GM21360 (cell line): ENCODE results near the gene TPST2.
A peak's percentile ranks its signal among the peaks of the same experiment; 100 is the strongest.
"Not testable (repeated sequence)": the region's sequence is repeated elsewhere in the genome, so short reads cannot be mapped to it uniquely, and the experiment has no call there.

Experiments used
- ATAC-seq: cut with Tn5 transposase; IDR thresholded peaks from one replicate; pipeline ENCODE4 v1.9.1; 2021; ENCODE audit warnings: mild to moderate bottlenecking, moderate library complexity; ENCODE audit not compliant: unreplicated experiment

The TPST2 gene

GRCh38 chr22:26536056-26536761, 53.7 kb downstream of the TPST2 start:
- ATAC-seq, result no peak

- ATAC-seq, result no peak
Observed at GRCh38 chr22:26535603-26535908, 54.4 kb downstream of the TPST2 start.

GRCh38 chr22:26534874-26535602, 54.9 kb downstream of the TPST2 start:
- ATAC-seq, result no peak

- no peak for ATAC-seq
Observed at GRCh38 chr22:26534171-26534855, 55.6 kb downstream of the TPST2 start.

GRCh38 chr22:26529345-26529744, 60.6 kb downstream of the TPST2 start:
- ATAC-seq, result no peak

- ATAC-seq, result not testable (repeated sequence)
Observed at GRCh38 chr22:26528518-26528917, 61.4 kb downstream of the TPST2 start.

- no peak for ATAC-seq
Observed at GRCh38 chr22:26527574-26528465, 62.1 kb downstream of the TPST2 start.

- no peak for ATAC-seq
Observed at GRCh38 chr22:26527167-26527566, 62.8 kb downstream of the TPST2 start.

GRCh38 chr22:26525946-26526564, 63.9 kb downstream of the TPST2 start:
- no peak for ATAC-seq

- ATAC-seq, result no peak
Observed at GRCh38 chr22:26524870-26525269, 65.1 kb downstream of the TPST2 start.

GRCh38 chr22:26522592-26522991, 67.3 kb downstream of the TPST2 start:
- no peak for ATAC-seq

- no peak for ATAC-seq
Observed at GRCh38 chr22:26522012-26522411, 67.9 kb downstream of the TPST2 start.

GRCh38 chr22:26517429-26517828, 72.5 kb downstream of the TPST2 start:
- ATAC-seq, result no peak

GRCh38 chr22:26516503-26516902, 73.4 kb downstream of the TPST2 start:
- ATAC-seq, result no peak

GRCh38 chr22:26515931-26516330, 74.0 kb downstream of the TPST2 start:
- no peak for ATAC-seq

GRCh38 chr22:26514419-26515161, 75.3 kb downstream of the TPST2 start:
- no peak for ATAC-seq

- ATAC-seq, result no peak
Observed at GRCh38 chr22:26513838-26514237, 76.1 kb downstream of the TPST2 start.

- peak; percentile 87 for ATAC-seq
Observed at GRCh38 chr22:26512149-26512793, 77.7 kb downstream of the TPST2 start, which contains the start of gene TFIP11. TSS of gene TFIP11 (minus strand) at chr22:26512473. CDS start at chr22:26510272, 2,201 bp downstream.

GRCh38 chr22:26508148-26508547, 81.8 kb downstream of the TPST2 start:
- no peak for ATAC-seq
